GM13977 (cell line): ENCODE measurements around the gene ZNRD2.

Experiments
- DNase-seq: peaks from one replicate; pipeline ENCODE4 v3.0.0; 2012; ENCODE audit warnings: low spot score
- CTCF ChIP-seq: IDR thresholded peaks from 2 replicates; pipeline ENCODE4 v1.5.1; 2012; ENCODE audit warnings: mild to moderate bottlenecking, control low read depth; ENCODE audit not compliant: insufficient read depth; ENCODE audit errors: extremely low read depth, missing control alignments
- in situ Hi-C: fragments of 300-500 bp; cut with MboI; formaldehyde crosslinking; loops from one replicate; pipeline ENCODE4 v1.12.0; 2022; ENCODE audit warnings: low sequenced_read_pairs, low pct_unique_long_range_greater_than_20kb, mixed read lengths, inconsistent platforms; ENCODE audit not compliant: unreplicated experiment

Gene ZNRD2

GRCh38 chr11:65612691-65613090, 42.4 kb downstream of the ZNRD2 start:
- TF ChIP-seq CTCF: no peak
- in situ Hi-C loops: no loop called here
- DNase-seq: no peak

GRCh38 chr11:65613091-65613928, 43.0 kb downstream of the ZNRD2 start:
- no peak for TF ChIP-seq CTCF
- no peak for DNase-seq
- in situ Hi-C loops: no loop called here

GRCh38 chr11:65615229-65615949, 45.1 kb downstream of the ZNRD2 start, which contains the start of gene PCNX3:
Gene PCNX3 (plus strand): TSS chr11:65615776. CDS start chr11:65616312, 536 bp downstream.
- in situ Hi-C loops: no loop called here
- TF ChIP-seq CTCF: no peak
- peak; percentile 100 for DNase-seq

GRCh38 chr11:65615950-65616574, 45.8 kb downstream of the ZNRD2 start:
- in situ Hi-C loops: no loop called here
- no peak for TF ChIP-seq CTCF
- peak; percentile 89 for DNase-seq

- no peak for TF ChIP-seq CTCF
- no peak for DNase-seq
- in situ Hi-C loops: no loop called here
These were observed 46.3 kb downstream of the ZNRD2 start for GRCh38 chr11:65616575-65617001.

GRCh38 chr11:65617136-65617850, 47.0 kb downstream of the ZNRD2 start:
- TF ChIP-seq CTCF: no peak
- in situ Hi-C loops: no loop called here
- DNase-seq: no peak
